Esophagus muscularis mucosa (tissue), 4 donors: Measurements from ENCODE around the gene PAGE5. TPM values are rescaled to one million over a fixed set of nuclear protein-coding genes. Genes with fewer than 3 reads are reported as not detected.

Experiments
- DNase-seq: peaks from one replicate; pipeline ENCODE4 v3.0.0-alpha.2; 2017; ENCODE audit errors: extremely low spot score
- H3K27ac ChIP-seq, 4 donors: fragments of 200-600 bp; sonication (generic); replicated peaks in 1 of 4; 1 replicate in 3 of 4; 2 replicates in 1 of 4; pipeline ENCODE4 v1.5.1; 2016 to 2019; ENCODE audit warnings: mild to moderate bottlenecking in 1 of 4
- H3K27me3 ChIP-seq, 4 donors: fragments of 200-600 bp; sonication (generic); one replicate each; pipeline versions ENCODE4 v1.5.1 to v1.6.0; 2016 to 2019
- H3K36me3 ChIP-seq, 4 donors: fragments of 200-600 bp; sonication (generic); one replicate each; pipeline ENCODE4 v1.5.1; 2016 to 2019
- H3K4me1 ChIP-seq, 4 donors: fragments of 200-600 bp; sonication (generic); one replicate each; pipeline ENCODE4 v1.5.1; 2016 to 2019
- H3K4me3 ChIP-seq, 4 donors: fragments of 200-600 bp; sonication (generic); 1 replicate in 2 of 4; 2 replicates in 2 of 4; pipeline ENCODE4 v1.5.1; 2016 to 2019; ENCODE audit warnings: mild to moderate bottlenecking in 4 of 4, moderate library complexity in 1 of 4
- H3K9me3 ChIP-seq, 4 donors: fragments of 200-600 bp; sonication (generic); 1 replicate in 3 of 4; 2 replicates in 1 of 4; pipeline ENCODE4 v1.5.1; 2016 to 2019
- EP300 ChIP-seq: sonication (generic); formaldehyde crosslinking; IDR thresholded peaks from one replicate; pipeline ENCODE4 v1.6.1; 2017; ENCODE audit warnings: antibody characterized with exemption
- POLR2A ChIP-seq: fragments of 450-650 bp; IDR thresholded peaks from one replicate; pipeline ENCODE4 v1.6.1; 2017; ENCODE audit warnings: antibody characterized with exemption, moderate library complexity, mild to moderate bottlenecking, low read depth
- POLR2AphosphoS5 ChIP-seq, 2 donors: sonication (generic); formaldehyde crosslinking; IDR thresholded peaks; one replicate each; pipeline ENCODE4 v1.6.1; 2017; ENCODE audit warnings: antibody characterized with exemption in 2 of 2
- WGBS: methylation state at CpG from one replicate; pipeline ENCODE4 v1.1.5; 2018; 5-methylcytosine and 5-hydroxymethylcytosine counted together
- intact Hi-C: fragments of 100-400 bp; cut with DNase I; formaldehyde crosslinking; loops from one replicate; pipeline ENCODE4 v1.15.1; 2023
- total RNA-seq, 4 donors: library from RNA; depleted of rRNA; stranded (reverse); fragments of >200 nt; gene quantifications; one replicate each; pipeline versions ENCODE4 v1.1.0 to v1.2.1, GENCODE V29; 2016
- TF ChIP-seq, protein P1 (sequence below), 3 experiments: fragments of 200-600 bp in 2 of 3; fragments of 450-650 bp in 1 of 3; sonication (generic) in 2 of 3; IDR thresholded peaks; one replicate each; pipeline ENCODE4 v1.5.1; 2017 to 2019; ENCODE audit warnings: antibody characterized with exemption in 3 of 3, mild to moderate bottlenecking in 2 of 3, moderate library complexity in 1 of 3

PAGE5 gene
- total RNA-seq, 4 donors from 2014 or later: not detected

DNA sequence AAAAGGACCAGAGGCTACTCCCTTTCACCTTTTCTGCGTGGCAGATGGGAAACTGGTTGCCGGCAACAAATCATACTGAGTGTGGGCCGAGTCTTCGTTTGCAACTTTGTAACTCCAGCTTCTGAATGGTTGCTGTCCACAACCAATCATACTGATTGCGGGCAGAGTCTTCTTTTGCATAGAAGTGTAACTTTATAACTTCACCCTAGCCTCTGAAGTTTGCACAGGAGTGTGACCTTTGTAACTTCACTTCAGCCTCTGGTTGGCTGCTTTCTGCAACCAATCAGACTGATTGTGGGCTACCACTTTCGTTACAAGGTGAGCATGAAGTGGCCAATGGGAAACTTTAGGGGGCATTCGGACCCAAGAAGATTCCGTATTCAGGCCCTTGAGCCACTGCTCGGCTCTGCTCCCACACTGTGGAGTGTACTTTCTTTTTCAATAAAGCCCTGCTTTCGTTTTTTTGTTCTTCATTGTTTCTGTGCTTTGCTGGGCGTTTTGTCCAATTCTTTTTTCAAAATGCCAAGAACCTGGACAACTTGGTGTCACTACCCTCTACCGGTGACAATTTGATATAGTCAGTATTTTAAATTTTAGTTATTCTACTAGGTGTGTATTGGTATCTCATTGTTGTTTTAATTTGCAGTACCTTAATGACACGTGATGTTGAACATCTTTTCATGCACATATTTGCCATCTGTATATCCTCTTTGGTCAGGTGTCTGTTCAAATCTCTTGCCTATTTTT, 9.0 kb upstream of the PAGE5 start:
- Histone ChIP-seq H3K4me1 (no peaks in the 10 kb centered on the region), H3K9me3 (no peaks in the 10 kb centered on the region), H3K36me3 (no peaks in the 10 kb centered on the region), H3K27me3 (no peaks in the 10 kb centered on the region), H3K27ac (no peak overlapping the region), H3K4me3 (no peak overlapping the region)
- intact Hi-C loops: no loop called here
- 73% methylated on average over 13 of the region's 13 CpGs for WGBS
- no peak for DNase-seq
- no peak for TF ChIP-seq POLR2AphosphoS5 (IDR thresholded peaks at IDR 0.05)
- TF ChIP-seq EP300: no peak
- TF ChIP-seq POLR2A: no peak
- TF ChIP-seq, protein P1, sequence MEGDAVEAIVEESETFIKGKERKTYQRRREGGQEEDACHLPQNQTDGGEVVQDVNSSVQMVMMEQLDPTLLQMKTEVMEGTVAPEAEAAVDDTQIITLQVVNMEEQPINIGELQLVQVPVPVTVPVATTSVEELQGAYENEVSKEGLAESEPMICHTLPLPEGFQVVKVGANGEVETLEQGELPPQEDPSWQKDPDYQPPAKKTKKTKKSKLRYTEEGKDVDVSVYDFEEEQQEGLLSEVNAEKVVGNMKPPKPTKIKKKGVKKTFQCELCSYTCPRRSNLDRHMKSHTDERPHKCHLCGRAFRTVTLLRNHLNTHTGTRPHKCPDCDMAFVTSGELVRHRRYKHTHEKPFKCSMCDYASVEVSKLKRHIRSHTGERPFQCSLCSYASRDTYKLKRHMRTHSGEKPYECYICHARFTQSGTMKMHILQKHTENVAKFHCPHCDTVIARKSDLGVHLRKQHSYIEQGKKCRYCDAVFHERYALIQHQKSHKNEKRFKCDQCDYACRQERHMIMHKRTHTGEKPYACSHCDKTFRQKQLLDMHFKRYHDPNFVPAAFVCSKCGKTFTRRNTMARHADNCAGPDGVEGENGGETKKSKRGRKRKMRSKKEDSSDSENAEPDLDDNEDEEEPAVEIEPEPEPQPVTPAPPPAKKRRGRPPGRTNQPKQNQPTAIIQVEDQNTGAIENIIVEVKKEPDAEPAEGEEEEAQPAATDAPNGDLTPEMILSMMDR (IDR thresholded peaks at IDR 0.05): no peak

GRCh38 chrX:55213381-55213780, 6.8 kb upstream of the PAGE5 start:
- Histone ChIP-seq H3K4me1 (no peaks in the 10 kb centered on the region), H3K36me3 (no peaks in the 10 kb centered on the region), H3K4me3 (no peak overlapping the region), H3K9me3 (no peaks in the 10 kb centered on the region), H3K27me3 (no peaks in the 10 kb centered on the region), H3K27ac (no peak overlapping the region)
- intact Hi-C loops: no loop called here
- WGBS: 75% methylated on average over 3 of the region's 3 CpGs
- DNase-seq: no peak
- TF ChIP-seq EP300 (no peak), POLR2A (no peak), POLR2AphosphoS5 (IDR thresholded peaks at IDR 0.05) (no peak)
- TF ChIP-seq, protein P1 (IDR thresholded peaks at IDR 0.05): no peak

DNA sequence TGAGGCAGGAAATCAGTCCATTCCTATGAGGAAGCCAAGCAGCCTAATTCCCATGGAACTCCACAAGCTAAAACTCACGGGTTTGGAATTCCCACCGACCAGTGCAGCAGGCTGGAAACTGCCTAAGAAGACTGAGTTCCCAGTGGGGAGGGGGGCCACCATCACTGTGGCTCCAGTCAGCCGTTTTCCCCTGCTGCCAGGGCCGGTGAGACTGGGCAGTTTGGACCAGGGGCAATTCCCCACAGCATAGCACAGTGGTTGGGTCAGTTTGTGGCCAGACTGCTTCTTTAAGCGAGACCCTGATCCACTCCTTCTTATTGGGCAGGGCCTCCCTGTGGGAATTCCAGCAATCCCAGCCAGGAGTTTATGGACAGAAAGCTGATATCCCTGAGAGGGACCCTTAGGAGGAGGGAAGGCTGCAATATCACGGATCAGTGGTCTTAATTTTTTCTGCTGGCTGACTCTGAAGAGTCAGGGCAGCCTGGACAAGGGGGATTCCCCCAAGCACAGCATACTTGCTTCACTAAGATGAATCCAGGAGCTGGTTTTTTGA, 20.7 kb downstream of the PAGE5 start:
- H3K9me3 ChIP-seq: peaks cover 0 to 15% (median 0%) of the 10 kb centered on the region in 4 donors
- H3K4me3 ChIP-seq: no peak overlapping the region
- DNase-seq: no peak
- no peak for TF ChIP-seq POLR2AphosphoS5 (IDR thresholded peaks at IDR 0.05)
- no peak for TF ChIP-seq EP300
- no peak for TF ChIP-seq POLR2A
- TF ChIP-seq, protein P1 (IDR thresholded peaks at IDR 0.05): no peak
- intact Hi-C loops: no loop called here
- H3K27me3 ChIP-seq: no peaks in the 10 kb centered on the region
- WGBS: 64% methylated on average over 6 of the region's 6 CpGs
- no peaks in the 10 kb centered on the region for H3K36me3 ChIP-seq
- H3K27ac ChIP-seq: no peak overlapping the region
- H3K4me1 ChIP-seq: no peaks in the 10 kb centered on the region

DNA sequence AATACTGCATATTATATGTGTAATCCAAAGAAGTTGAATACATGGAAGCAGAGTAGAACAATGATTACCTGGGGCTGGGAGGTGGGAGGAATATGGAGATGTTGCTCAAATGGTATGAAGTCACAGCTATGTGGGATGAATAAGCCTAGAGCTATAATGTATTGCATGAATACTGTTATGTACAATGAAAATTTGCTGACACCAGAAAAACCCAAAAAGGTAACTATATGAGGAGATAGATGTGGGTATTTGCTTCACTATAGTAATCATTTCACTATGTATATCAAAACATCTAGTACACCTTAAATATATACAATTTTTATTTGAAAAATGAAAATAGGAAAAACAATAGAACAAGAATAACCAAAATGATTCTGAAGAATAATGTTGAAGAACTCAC, 33.4 kb downstream of the PAGE5 start:
- no peak for DNase-seq
- no peak for TF ChIP-seq POLR2AphosphoS5 (IDR thresholded peaks at IDR 0.05)
- no peaks in the 10 kb centered on the region for H3K36me3 ChIP-seq
- H3K4me1 ChIP-seq: no peaks in the 10 kb centered on the region
- H3K27ac ChIP-seq: no peak overlapping the region
- intact Hi-C loops: no loop called here
- H3K4me3 ChIP-seq: no peak overlapping the region
- H3K27me3 ChIP-seq: no peaks in the 10 kb centered on the region
- peaks cover 0 to 2% (median 0%) of the 10 kb centered on the region in 4 donors for H3K9me3 ChIP-seq

DNA sequence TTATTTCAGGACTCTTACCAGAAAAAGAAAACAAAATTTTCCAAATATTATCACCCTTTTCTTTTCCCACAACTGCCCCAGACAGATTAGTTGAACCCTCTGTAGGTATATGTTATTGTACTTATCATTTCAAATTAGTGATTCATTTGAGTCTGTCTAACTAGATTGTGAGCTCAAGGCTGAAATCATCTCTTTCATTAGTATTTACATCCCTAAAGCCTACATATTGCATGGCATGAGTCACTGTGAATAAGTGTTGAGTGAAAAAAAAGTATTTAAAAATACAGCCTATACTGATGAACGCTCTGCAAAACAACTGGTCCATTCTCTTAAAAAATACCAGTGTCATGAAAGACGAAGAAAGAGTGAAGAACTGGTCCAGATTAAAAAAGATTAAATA, 40.7 kb downstream of the PAGE5 start:
- TF ChIP-seq, protein P1 (IDR thresholded peaks at IDR 0.05): no peak
- TF ChIP-seq POLR2A (no peak), POLR2AphosphoS5 (IDR thresholded peaks at IDR 0.05) (no peak), EP300 (no peak)
- Histone ChIP-seq H3K27ac (no peak overlapping the region), H3K36me3 (no peaks in the 10 kb centered on the region), H3K9me3 (no peaks in the 10 kb centered on the region), H3K4me3 (no peak overlapping the region), H3K4me1 (no peaks in the 10 kb centered on the region), H3K27me3 (no peaks in the 10 kb centered on the region)
- DNase-seq: no peak
- intact Hi-C loops: no loop called here
- 57% methylated on average over 2 of the region's 2 CpGs for WGBS
